Measurements from ENCODE around the gene CCAR1. TPM values are rescaled to one million over a fixed set of nuclear protein-coding genes. Genes with fewer than 3 reads are reported as not detected.
"Not testable (repeated sequence)": the region's sequence is repeated elsewhere in the genome, so short reads cannot be mapped to it uniquely, and the experiment has no call there.

CCAR1 gene, protein sequence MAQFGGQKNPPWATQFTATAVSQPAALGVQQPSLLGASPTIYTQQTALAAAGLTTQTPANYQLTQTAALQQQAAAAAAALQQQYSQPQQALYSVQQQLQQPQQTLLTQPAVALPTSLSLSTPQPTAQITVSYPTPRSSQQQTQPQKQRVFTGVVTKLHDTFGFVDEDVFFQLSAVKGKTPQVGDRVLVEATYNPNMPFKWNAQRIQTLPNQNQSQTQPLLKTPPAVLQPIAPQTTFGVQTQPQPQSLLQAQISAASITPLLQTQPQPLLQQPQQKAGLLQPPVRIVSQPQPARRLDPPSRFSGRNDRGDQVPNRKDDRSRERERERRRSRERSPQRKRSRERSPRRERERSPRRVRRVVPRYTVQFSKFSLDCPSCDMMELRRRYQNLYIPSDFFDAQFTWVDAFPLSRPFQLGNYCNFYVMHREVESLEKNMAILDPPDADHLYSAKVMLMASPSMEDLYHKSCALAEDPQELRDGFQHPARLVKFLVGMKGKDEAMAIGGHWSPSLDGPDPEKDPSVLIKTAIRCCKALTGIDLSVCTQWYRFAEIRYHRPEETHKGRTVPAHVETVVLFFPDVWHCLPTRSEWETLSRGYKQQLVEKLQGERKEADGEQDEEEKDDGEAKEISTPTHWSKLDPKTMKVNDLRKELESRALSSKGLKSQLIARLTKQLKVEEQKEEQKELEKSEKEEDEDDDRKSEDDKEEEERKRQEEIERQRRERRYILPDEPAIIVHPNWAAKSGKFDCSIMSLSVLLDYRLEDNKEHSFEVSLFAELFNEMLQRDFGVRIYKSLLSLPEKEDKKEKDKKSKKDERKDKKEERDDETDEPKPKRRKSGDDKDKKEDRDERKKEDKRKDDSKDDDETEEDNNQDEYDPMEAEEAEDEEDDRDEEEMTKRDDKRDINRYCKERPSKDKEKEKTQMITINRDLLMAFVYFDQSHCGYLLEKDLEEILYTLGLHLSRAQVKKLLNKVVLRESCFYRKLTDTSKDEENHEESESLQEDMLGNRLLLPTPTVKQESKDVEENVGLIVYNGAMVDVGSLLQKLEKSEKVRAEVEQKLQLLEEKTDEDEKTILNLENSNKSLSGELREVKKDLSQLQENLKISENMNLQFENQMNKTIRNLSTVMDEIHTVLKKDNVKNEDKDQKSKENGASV
- 17.5 and 19.4 TPM in 2 replicates for total RNA-seq

DNA sequence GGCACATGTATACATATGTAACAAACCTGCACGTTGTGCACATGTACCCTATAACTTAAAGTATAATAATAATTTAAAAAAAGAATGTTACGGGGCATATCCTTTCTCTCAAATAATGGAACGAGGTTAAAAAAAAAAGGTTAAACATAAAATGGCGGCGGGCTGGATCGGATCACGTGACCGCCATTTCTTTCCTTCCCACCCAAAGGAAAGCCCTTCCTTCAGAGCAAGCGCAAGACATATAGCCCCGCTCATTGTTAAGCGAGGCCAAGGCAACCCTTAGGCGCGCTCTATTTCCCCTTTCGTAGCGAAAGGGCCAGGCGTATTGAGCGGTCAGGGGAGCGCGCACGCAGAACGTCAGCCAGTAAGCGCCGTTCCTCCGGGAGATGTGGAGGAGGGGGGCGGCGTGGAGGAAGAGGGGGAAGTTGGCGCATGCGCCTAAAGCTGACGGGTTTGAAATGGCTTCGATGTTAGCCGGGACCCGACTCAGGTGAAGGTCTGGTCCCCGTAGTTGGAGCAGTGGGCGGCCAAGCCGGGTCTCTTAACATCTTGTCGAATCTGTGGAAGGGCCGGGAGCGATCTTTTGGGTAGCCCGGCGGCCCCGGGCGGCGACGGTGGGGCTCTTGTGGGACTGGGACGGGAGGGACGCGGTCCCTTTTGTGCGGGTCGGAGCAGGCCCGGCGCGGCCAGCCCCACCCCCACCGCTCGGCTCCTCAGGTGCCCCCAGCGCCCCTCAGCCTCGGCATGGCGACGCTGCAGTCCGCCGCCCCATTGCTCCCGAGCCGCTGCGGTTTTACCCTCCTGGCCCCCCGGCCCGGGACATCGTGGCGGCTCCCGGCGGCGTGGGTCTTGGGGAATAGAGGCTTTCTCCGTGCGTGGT, at the start of gene CCAR1:
TSS of gene CCAR1 (plus strand) at position 447 of the 880 bp plus-strand sequence. CDS start 1,266 bp downstream, outside the sequence.
- DNase-seq (ENCODE audit: low read depth in 2 of 2), result peak; percentile 98 to 99

DNA sequence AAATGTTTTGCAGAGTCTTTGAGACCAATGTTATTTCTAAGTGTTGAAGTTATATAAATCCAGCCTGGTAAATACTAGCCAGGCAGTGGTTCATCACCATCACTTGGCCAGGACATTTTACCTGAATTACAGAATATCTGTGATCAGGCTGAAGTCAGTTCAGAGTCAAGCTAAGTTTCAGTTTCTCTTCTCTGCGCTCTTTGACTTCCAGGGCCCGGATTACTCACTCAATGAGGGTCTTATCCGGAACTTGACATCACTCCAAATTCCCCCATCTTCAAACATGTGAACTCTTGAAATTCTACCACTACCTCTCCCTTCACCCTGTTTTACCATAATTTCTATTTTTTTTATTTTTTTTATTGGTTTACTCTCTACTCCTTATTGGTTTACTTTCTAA, 36.6 kb upstream of the CCAR1 start:
- DNase-seq (ENCODE audit: low read depth in 2 of 2), result no peak

DNA sequence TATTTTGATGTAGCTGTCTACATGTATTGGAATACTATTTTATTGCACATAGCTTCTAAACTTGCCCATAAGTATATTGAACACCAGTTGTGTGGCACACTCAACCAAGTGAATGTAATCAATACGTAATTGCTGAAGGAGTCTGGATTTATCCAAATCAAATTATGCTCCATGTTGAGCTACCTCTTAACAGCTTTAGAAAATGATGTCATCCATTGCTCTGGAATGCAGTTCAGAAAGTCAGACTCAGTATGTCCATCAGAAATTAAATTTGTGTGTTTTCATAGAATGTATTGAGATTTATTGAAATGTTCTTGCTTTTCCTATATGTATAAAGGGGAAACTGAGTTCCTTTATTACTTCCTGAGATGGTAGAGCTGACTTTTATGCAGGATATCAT, 25.0 kb upstream of the CCAR1 start:
- DNase-seq (ENCODE audit: low read depth in 2 of 2), result no peak

DNA sequence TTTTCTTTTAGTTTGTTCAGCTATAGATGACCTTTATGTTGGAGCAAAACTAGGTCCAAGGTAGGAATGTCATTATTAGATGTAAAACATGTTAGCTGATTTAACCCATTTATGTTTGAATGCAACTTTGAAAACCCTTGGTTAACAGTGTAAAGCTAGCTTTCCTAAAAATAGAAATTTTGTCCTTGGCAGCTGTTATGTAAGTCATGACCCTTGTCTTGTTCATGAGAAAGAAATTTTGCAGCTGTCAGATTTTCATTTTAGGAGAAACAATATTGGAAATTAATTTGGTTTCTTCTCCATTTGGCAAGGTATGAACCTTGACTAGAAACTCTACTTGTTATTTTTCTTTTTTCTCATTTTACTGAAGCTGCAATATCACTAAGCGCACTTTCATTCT, 23.9 kb upstream of the CCAR1 start:
- no peak for DNase-seq (ENCODE audit: low read depth in 2 of 2)

DNA sequence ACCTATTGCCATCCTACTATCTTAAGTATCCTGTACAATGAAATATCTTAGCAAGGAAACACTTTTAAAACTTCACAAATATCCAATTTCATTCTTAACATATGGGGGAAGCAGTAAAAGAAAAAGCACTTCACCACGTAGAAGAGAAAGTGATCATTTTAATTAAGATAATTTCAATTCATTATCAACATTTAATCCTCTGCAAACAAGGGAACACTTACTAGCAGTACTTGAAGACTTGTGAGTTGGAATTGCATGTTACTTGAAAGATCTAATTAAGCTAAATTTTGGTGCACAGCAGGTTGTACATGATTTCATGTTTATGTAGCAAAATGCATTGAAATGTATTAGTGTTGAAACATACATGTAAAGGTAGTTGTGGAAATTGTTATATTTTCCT, 20.8 kb upstream of the CCAR1 start:
- DNase-seq (ENCODE audit: low read depth in 2 of 2), result no peak

DNA sequence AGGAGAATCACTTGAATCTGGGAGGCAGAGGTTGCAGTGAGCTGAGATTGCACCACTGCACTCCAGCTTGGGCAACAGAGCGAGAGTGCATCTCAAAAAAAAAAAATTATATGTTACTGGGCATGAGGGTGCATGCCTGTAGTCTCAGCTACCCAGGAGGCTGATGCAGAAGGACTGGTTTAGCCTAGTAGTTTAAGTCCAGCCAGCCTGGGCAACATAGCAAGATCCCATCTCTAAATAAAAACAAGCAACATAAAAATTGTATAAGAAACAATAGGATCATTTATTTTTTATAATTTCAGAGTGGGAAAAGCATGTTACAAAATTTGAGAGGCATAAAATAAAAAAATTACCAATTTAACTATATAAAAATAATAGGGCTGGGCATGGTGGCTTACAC, 15.5 kb upstream of the CCAR1 start:
- DNase-seq (ENCODE audit: low read depth in 2 of 2), result no peak

DNA sequence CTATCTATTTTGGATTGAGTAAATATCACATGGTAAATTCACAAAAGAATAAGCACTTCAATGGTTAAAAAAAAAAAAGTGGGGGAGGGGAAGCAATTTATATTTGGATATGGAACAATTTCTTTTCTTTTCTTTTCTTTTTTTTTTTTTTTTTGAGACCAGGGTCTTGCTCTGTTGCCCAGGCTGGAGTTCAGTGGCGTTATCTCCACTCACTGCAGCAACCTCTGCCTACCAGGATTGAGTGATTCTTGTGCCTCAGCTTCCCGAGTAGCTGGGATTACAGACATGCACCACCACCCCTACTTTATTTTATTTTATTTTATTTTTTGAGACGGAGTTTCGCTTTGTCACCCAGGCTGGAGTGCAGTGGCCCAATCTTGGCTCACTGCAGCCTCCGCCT, 12.1 kb upstream of the CCAR1 start:
- DNase-seq (ENCODE audit: low read depth in 2 of 2), result not testable (repeated sequence)

DNA sequence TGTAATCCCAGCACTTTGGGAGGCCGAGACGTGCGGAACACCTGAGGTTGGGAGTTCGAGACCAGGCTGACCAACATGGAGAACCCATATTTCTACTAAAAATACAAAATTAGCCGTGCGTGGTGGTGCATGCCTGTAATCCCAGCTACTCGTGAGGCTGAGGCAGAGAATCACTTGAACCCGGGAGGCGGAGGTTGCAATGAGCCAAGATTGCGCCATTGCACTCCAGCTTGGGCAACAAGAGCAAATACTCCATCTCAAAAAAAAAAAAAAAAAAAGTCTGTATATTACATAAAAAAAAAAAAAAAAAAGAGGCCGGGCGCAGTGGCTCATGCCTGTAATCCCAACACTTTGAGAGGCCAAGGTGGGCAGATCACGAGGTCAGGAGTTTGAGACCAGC, 8.0 kb upstream of the CCAR1 start:
- DNase-seq (ENCODE audit: low read depth in 2 of 2), result not testable (repeated sequence)

DNA sequence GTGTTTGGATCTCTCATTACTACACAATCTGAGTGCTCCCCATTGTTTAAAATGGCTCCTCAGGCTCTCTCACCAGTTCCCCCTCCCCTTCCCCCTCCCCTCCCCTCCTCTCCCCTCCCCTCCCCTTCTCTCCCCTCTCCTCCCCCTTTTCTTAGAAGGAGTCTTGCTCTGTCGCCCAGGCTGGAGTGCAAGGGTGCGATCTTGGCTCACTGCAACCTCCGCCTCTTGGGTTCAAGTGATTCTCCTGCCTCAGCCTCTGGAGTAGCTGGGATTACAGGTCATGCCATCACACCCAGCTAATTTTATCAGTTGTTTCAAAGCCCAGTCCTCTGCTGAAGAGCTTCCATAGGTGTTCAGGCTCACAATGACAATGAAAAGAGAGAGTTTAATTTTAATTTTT, 3.6 kb upstream of the CCAR1 start:
- no peak for DNase-seq (ENCODE audit: low read depth in 2 of 2)

DNA sequence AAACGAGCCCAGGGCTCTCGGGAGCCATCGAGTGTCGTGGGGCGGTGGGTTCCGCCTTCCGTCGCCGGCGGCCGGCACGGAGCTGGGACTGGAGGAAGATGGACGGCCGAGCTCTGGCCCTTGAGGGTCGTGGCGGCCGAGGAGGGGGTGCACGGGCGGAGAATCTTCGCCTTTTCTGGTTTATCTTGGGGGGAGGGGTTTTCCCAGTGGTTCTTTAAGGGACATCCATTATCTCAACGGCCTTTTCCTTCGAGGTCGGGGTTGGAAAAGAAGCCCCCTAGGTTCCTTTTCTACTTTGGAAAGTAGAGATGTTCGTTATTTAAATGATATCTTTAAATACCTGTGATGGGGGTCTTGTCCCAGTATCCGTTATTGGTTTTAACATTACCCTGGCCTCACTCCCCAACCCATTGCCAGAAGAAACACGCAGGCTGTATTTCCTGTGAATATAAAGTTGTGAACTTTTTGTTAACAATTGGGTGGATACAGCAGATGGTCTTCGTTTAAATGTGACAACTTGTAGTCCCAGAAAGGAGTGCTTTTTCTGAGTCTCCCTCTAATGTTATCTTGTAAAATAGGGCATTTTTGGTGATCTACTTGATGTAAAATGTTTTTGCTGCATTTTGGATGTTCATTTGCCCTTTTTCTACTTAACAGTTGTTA, 765 bp downstream of the CCAR1 start:
- peak; percentile 7 to 19 for DNase-seq (ENCODE audit: low read depth in 2 of 2)

DNA sequence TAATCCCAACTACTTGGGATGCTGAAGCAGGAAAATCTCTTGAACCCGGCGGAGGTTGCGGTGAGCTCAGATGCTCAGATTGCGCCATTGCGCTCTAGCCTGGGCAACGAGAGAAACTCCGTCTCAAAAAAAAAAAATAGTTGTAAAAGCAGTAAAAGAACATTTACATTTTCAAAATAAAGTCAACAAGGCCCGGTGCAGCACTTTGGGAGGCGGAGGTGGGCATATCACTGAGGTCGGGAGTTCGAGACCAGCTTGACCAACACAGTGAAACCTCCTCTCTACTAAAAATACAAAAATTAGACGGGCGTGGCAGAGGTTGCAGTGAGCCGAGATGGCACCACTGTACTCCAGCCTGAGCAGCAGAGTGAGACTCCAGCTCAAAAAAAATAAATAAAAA, 4.0 kb downstream of the CCAR1 start:
- no peak for DNase-seq (ENCODE audit: low read depth in 2 of 2)

DNA sequence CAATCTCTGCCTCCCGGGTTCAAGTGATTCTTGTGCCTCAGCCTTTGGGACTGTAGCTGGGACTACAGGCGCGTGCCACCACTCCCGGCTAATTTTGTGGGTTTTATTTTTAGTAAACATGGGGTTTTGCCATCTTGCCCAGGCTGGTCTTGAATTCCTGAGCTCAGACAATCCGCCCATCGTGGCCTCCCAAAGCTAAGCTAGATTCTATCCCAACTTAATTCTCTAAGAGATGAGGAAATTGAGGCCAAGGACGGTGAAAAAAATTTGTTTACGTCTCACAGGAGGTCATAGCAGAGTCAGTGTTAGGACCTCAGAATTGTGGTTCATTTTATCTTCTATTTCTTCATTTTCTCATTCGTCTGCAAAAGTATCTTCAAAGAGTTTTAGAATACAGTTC, 6.1 kb downstream of the CCAR1 start:
- no peak for DNase-seq (ENCODE audit: low read depth in 2 of 2)

DNA sequence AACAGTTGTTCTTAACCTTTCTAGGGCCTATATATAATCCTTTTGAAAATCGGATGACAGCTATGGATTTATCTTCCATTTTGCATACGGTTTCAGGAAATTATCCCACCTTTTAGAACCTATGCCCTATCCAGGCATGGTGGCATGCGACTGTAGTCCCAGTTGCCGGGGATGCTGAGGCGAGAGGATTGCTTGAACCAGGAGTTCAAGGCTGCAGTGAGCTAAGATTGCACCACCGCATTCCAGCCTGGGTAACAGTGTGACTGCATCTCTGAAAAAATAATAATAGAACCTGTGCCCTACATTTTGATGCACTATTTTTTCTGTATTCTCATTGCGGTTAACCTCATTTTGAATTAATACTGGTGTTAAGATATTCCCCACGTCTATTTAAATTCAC, 11.6 kb downstream of the CCAR1 start:
- no peak for DNase-seq (ENCODE audit: low read depth in 2 of 2)

DNA sequence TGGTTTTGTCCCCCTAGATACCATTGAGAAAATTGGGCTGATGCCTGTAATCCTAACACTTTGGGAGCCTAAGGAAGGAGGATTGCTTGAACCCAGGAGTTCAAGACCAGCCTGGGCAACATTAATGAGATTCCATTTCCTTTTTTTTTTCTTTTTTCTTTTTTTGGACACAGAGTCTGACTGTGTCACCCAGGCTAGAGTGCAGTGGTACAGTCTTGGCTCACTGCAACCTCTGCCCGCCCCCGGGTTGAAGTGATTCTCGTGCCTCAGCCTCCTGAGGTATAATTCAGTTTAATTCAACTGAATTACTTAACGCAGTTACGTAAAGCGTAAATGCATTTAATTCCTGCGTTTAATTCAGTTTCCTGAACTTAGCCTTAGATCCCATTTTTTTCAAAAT, 13.3 kb downstream of the CCAR1 start:
- no peak for DNase-seq (ENCODE audit: low read depth in 2 of 2)

DNA sequence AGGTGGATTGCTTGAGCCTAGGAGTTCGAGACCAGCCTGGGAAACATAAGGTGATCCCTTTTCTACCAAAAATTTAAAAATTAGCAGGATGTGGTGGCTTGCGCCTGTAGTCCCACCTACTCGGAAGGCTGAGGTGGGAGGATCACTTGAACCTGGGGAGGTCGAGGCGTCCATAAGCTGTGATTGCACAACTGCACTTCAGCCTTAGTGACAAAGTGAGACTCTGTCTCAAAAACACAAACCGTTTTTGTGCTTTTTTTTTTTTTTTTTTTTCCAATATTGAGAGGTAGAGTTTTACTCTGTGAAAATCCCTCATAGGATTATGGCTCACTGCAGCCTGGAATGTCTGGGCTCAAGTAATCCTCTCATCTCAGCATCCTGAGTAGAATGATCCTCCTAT, 14.1 kb downstream of the CCAR1 start:
- no peak for DNase-seq (ENCODE audit: low read depth in 2 of 2)

DNA sequence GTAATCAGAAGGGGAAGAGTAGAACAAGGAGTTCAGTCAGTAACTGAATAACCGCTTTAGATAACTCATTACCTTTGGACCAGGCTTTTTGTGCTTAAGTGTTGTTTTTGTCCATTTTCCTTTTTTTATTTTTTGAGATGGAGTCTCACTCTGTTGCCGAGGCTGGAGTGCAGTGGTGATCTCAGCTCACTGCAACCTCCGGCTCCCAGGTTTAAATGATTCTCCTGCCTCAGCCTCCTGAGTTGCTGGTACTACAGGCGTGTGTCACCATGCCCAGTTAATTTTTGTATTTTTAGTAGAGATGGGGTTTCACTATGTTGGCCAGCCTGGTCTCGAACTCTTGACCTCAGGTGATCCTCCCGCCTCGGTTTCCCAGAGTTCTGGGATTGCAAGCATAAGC, 14.7 kb downstream of the CCAR1 start:
- DNase-seq (ENCODE audit: low read depth in 2 of 2), result not testable (repeated sequence)

DNA sequence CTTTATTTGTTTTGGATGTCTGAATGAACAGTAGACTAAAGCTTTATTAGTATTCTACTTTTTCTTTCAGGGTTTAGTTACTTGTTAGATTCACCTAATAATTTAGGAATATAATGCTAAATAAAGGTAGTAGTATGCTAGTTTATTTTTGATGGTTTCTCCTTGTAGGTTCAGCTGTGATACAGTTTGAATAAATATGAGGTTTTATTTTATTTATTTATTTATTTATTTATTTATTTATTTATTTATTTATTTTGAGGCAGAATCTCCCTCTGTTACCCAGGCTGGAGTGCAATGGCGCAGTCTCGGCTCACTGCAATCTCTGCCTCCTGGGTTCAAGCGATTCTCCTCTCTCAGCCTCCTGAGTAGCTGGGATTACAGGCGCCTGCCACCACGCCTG, 19.6 kb downstream of the CCAR1 start:
- DNase-seq (ENCODE audit: low read depth in 2 of 2), result not testable (repeated sequence)

DNA sequence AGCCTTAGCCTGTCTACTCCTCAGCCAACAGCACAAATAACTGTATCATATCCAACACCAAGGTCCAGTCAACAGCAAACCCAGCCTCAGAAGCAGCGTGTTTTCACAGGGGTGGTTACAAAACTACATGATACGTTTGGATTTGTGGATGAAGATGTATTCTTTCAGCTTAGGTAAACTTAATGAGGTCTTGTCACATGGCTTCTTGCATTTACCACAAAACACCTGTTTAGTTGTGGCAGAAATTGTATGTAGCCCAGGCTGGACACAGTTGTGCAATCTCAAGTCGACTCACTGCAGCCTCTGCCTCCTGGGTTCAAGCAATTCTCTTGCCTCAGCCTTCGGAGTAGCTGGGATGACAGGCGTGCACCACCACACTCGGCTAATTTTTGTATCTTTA, 21.4 kb downstream of the CCAR1 start:
- no peak for DNase-seq (ENCODE audit: low read depth in 2 of 2)

DNA sequence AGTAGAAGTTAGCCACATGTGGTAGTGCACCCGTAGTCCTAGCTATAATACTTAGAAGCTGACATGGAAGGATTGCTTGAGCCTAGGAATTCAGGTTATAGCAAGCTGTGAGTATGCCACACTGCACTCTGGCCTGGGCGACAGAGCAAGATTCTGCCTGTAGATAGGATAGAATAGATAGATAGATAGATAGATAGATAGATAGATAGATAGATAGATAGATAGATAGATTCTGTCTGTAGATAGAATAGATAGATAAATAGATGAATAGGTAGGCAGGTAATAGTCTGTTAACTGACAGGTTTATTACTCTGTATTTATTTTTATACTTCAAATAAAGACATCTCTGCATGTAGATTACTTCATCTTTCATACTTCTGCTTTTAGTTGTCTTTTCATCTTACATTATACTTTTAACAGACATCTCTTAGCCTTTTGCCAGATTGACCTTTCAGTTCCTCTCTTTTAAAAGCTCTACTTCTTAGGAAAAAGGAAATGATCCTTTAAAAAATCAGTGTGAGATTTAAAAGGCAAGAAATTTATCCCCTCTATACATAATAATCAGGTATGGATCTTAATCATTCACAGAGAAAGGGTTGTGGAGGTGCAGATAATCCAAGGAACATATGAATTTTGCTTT, 31.8 kb downstream of the CCAR1 start:
- no peak for DNase-seq (ENCODE audit: low read depth in 2 of 2)

DNA sequence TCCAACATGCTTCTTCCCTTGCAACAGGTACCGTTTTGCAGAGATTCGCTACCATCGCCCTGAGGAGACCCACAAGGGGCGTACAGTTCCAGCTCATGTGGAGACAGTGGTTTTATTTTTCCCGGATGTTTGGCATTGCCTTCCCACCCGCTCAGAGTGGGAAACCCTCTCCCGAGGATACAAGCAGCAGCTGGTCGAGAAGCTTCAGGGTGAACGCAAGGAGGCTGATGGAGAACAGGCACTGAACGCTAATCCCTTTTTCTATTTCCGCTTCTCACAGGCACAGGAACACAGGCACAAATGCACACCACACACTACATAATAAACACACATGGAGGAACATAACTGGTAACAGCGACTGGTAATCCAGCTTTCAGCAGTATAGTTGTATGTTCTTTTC, 35.2 kb downstream of the CCAR1 start:
- DNase-seq (ENCODE audit: low read depth in 2 of 2), result no peak

All from lung microvascular endothelial cell (primary cell).